Measurements from ENCODE around the gene TGFBRAP1. TPM values are rescaled to one million over a fixed set of nuclear protein-coding genes. Genes with fewer than 3 reads are reported as not detected.
"Not testable (repeated sequence)": the region's sequence is repeated elsewhere in the genome, so short reads cannot be mapped to it uniquely, and the experiment has no call there.

The TGFBRAP1 gene
- total RNA-seq, 1 donor from 2014 or later: 22.0 TPM

GRCh38 chr2:105357122-105357521, 27.6 kb upstream of the TGFBRAP1 start:
- DNase-seq (ENCODE audit: low spot score): no peak

- no peak for DNase-seq (ENCODE audit: low spot score)
Observed at GRCh38 chr2:105344704-105345345, 15.3 kb upstream of the TGFBRAP1 start.

GRCh38 chr2:105339414-105339813, 9.9 kb upstream of the TGFBRAP1 start:
- no peak for DNase-seq (ENCODE audit: low spot score)

GRCh38 chr2:105338020-105338385, 8.5 kb upstream of the TGFBRAP1 start:
- no peak for DNase-seq (ENCODE audit: low spot score)

GRCh38 chr2:105337122-105338019, 7.8 kb upstream of the TGFBRAP1 start, which contains the start of gene C2orf49:
Gene C2orf49, plus strand, starts transcription at chr2:105337540. Its CDS starts 48 bp downstream, at chr2:105337588.
- peak; percentile 96 for DNase-seq (ENCODE audit: low spot score)

GRCh38 chr2:105336786-105337121, 7.2 kb upstream of the TGFBRAP1 start:
- no peak for DNase-seq (ENCODE audit: low spot score)

GRCh38 chr2:105335469-105335868, 5.9 kb upstream of the TGFBRAP1 start:
- no peak for DNase-seq (ENCODE audit: low spot score)

GRCh38 chr2:105334211-105334610, 4.7 kb upstream of the TGFBRAP1 start:
- DNase-seq (ENCODE audit: low spot score): no peak

- no peak for DNase-seq (ENCODE audit: low spot score)
Observed at GRCh38 chr2:105330681-105331375, 1.3 kb upstream of the TGFBRAP1 start.

- DNase-seq (ENCODE audit: low spot score): no peak
Observed at GRCh38 chr2:105329197-105329554, 359 bp downstream of the TGFBRAP1 start.

- DNase-seq (ENCODE audit: low spot score): no peak
Observed at GRCh38 chr2:105328281-105329196, 996 bp downstream of the TGFBRAP1 start.

GRCh38 chr2:105327690-105328089, 1.8 kb downstream of the TGFBRAP1 start:
- no peak for DNase-seq (ENCODE audit: low spot score)

GRCh38 chr2:105327271-105327670, 2.3 kb downstream of the TGFBRAP1 start:
- DNase-seq (ENCODE audit: low spot score): not testable (repeated sequence)

GRCh38 chr2:105325389-105325963, 4.1 kb downstream of the TGFBRAP1 start:
- DNase-seq (ENCODE audit: low spot score): no peak

GRCh38 chr2:105324732-105325131, 4.8 kb downstream of the TGFBRAP1 start:
- no peak for DNase-seq (ENCODE audit: low spot score)

GRCh38 chr2:105324101-105324500, 5.4 kb downstream of the TGFBRAP1 start:
- no peak for DNase-seq (ENCODE audit: low spot score)

GRCh38 chr2:105323111-105323510, 6.4 kb downstream of the TGFBRAP1 start:
- no peak for DNase-seq (ENCODE audit: low spot score)

- DNase-seq (ENCODE audit: low spot score): no peak
Observed at GRCh38 chr2:105321875-105322646, 7.5 kb downstream of the TGFBRAP1 start.

GRCh38 chr2:105320651-105321215, 8.8 kb downstream of the TGFBRAP1 start:
- DNase-seq (ENCODE audit: low spot score): no peak
